SK-N-SH treated with all-trans-retinoic acid at 6 μM for 48 hours (cell line): ENCODE results near the gene IQCH.

ENCODE experiments used
- ATAC-seq: fragments of 200-7000 bp; cut with Tn5 transposase; 3 replicates; pipeline ENCODE4 v1.9.1; 2020; ENCODE audit warnings: mild to moderate bottlenecking, moderate library complexity
- ARNTL ChIP-seq: fragments of 450-650 bp; formaldehyde crosslinking; IDR thresholded peaks from 2 replicates; pipeline ENCODE4 v1.5.0; 2020; ENCODE audit warnings: low read depth, mild to moderate bottlenecking, moderate library complexity, borderline replicate concordance
- BACH2 ChIP-seq: fragments of 250-450 bp; sonication (Bioruptor Pico); IDR thresholded peaks from 2 replicates; pipeline ENCODE4 v1.9.0; 2021; ENCODE audit warnings: mild to moderate bottlenecking, borderline replicate concordance
- CSDC2 ChIP-seq: fragments of 250-450 bp; sonication (Bioruptor Pico); IDR thresholded peaks from 2 replicates; pipeline ENCODE4 v1.5.0; 2020; ENCODE audit warnings: mild to moderate bottlenecking, moderate library complexity
- ESRRG ChIP-seq: fragments of 250-450 bp; sonication (Bioruptor Pico); IDR thresholded peaks from 2 replicates; pipeline ENCODE4 v1.6.1; 2021; ENCODE audit warnings: mild to moderate bottlenecking
- GLIS3 ChIP-seq: fragments of 250-450 bp; sonication (Bioruptor Pico); IDR thresholded peaks from 2 replicates; pipeline ENCODE4 v1.5.0; 2020; ENCODE audit warnings: mild to moderate bottlenecking, moderate library complexity
- ISL1 ChIP-seq: fragments of 250-450 bp; sonication (Bioruptor Pico); IDR thresholded peaks from 2 replicates; pipeline ENCODE4 v2.1.2; 2022; ENCODE audit warnings: mild to moderate bottlenecking, moderate library complexity
- OSR1 ChIP-seq: fragments of 250-450 bp; sonication (Bioruptor Pico); IDR thresholded peaks from 2 replicates; pipeline ENCODE4 v1.8.0; 2022; ENCODE audit warnings: moderate library complexity, mild to moderate bottlenecking, inconsistent platforms
- RARB ChIP-seq: fragments of 250-450 bp; sonication (Bioruptor Pico); IDR thresholded peaks from 2 replicates; pipeline ENCODE4 v1.8.0; 2021; ENCODE audit warnings: mild to moderate bottlenecking, moderate library complexity
- SNAI2 ChIP-seq: fragments of 250-450 bp; sonication (Bioruptor Pico); IDR thresholded peaks from 2 replicates; pipeline ENCODE4 v1.5.0; 2020; ENCODE audit warnings: mild to moderate bottlenecking, moderate library complexity
- TCF4 ChIP-seq: fragments of 250-450 bp; sonication (Bioruptor Pico); IDR thresholded peaks from 2 replicates; pipeline ENCODE4 v1.8.0; 2021; ENCODE audit warnings: mild to moderate bottlenecking, moderate library complexity, borderline replicate concordance
- TOX ChIP-seq: fragments of 250-450 bp; sonication (Bioruptor Pico); IDR thresholded peaks from 2 replicates; pipeline ENCODE4 v1.8.0; 2021; ENCODE audit warnings: mild to moderate bottlenecking, moderate library complexity, borderline replicate concordance
- ZC3H10 ChIP-seq: fragments of 250-450 bp; sonication (Bioruptor Pico); IDR thresholded peaks from 2 replicates; pipeline ENCODE4 v1.5.1; 2021; ENCODE audit warnings: mild to moderate bottlenecking, moderate library complexity
- ZFP3 ChIP-seq: fragments of 250-450 bp; sonication (Bioruptor Pico); IDR thresholded peaks from 2 replicates; pipeline ENCODE4 v1.5.0; 2020; ENCODE audit warnings: mild to moderate bottlenecking, moderate library complexity
- ZFP30 ChIP-seq: fragments of 450-650 bp; formaldehyde crosslinking; IDR thresholded peaks from 2 replicates; pipeline ENCODE4 v1.5.0; 2022; ENCODE audit warnings: mild to moderate bottlenecking, moderate library complexity
- ZNF70 ChIP-seq: fragments of 450-650 bp; formaldehyde crosslinking; IDR thresholded peaks from 2 replicates; pipeline ENCODE4 v1.5.0; 2020; ENCODE audit warnings: mild to moderate bottlenecking, moderate library complexity
- TF ChIP-seq, protein P1 (sequence below): fragments of 250-450 bp; sonication (Bioruptor Pico); IDR thresholded peaks from 2 replicates; pipeline ENCODE4 v1.5.0; 2020; ENCODE audit warnings: mild to moderate bottlenecking, moderate library complexity
- TF ChIP-seq, protein P2 (sequence below): fragments of 250-450 bp; sonication (Bioruptor Pico); IDR thresholded peaks from 2 replicates; pipeline ENCODE4 v1.8.0; 2021; ENCODE audit warnings: low read depth, mild to moderate bottlenecking, moderate library complexity, borderline replicate concordance
- TF ChIP-seq, protein P3 (sequence below): fragments of 250-450 bp; sonication (Bioruptor Pico); IDR thresholded peaks from 2 replicates; pipeline ENCODE4 v1.5.1; 2020; ENCODE audit warnings: low read depth, mild to moderate bottlenecking, moderate library complexity
- TF ChIP-seq, protein P4 (sequence below): fragments of 250-450 bp; sonication (Bioruptor Pico); IDR thresholded peaks from 2 replicates; pipeline ENCODE4 v1.5.1; 2021; ENCODE audit warnings: mild to moderate bottlenecking, moderate library complexity
- TF ChIP-seq, protein P5 (sequence below): fragments of 250-450 bp; sonication (Bioruptor Pico); IDR thresholded peaks from 2 replicates; pipeline ENCODE4 v1.8.0; 2020; ENCODE audit warnings: mild to moderate bottlenecking, moderate library complexity, borderline replicate concordance

Gene IQCH

DNA sequence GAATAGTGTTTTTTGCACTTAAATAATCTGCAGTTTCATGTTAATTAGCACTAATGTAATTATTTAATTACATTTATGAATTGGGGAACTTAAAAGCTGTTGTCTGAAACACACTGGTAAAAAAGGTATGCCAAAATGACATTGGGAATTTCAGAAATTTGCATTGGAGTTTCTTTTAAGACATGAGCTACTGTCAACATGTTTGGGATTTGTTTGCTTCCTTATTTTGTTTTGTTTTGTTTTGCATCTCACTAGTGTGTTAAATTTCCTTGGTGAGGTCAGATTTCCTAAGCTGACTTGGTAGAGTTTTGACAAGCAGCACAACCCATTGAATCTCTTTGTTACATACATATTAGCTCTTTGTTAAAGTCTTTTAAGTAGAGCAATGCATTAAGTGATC lies 119.4 kb downstream of the IQCH start (continued):
- TF ChIP-seq, protein P1, sequence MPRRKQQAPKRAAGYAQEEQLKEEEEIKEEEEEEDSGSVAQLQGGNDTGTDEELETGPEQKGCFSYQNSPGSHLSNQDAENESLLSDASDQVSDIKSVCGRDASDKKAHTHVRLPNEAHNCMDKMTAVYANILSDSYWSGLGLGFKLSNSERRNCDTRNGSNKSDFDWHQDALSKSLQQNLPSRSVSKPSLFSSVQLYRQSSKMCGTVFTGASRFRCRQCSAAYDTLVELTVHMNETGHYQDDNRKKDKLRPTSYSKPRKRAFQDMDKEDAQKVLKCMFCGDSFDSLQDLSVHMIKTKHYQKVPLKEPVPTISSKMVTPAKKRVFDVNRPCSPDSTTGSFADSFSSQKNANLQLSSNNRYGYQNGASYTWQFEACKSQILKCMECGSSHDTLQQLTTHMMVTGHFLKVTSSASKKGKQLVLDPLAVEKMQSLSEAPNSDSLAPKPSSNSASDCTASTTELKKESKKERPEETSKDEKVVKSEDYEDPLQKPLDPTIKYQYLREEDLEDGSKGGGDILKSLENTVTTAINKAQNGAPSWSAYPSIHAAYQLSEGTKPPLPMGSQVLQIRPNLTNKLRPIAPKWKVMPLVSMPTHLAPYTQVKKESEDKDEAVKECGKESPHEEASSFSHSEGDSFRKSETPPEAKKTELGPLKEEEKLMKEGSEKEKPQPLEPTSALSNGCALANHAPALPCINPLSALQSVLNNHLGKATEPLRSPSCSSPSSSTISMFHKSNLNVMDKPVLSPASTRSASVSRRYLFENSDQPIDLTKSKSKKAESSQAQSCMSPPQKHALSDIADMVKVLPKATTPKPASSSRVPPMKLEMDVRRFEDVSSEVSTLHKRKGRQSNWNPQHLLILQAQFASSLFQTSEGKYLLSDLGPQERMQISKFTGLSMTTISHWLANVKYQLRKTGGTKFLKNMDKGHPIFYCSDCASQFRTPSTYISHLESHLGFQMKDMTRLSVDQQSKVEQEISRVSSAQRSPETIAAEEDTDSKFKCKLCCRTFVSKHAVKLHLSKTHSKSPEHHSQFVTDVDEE (CRISPR knock-in tag) = no peak
- TF ChIP-seq ISL1 (CRISPR knock-in tag) = no peak
- no peak for TF ChIP-seq ZC3H10 (CRISPR knock-in tag)
- no peak for TF ChIP-seq TOX (CRISPR knock-in tag)

DNA sequence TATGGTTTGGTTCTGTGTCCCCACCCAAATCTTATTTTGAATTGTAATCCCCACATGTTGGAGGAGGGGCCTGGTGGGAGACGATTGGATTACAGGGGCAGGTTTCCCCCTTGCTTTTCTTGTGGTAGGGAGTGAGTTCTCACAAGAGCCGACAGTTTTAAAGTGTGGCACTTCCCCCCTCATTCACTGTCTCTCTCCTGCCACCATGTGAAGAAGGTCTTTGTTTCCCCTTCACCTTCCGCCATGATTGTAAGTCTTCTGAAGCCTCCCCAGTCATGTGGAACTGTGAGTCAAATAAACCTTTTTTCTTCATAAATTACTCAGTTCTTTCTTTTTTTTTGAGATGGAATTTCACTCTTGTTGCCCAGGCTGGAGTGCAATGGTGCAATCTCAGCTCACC lies 124.9 kb downstream of the IQCH start:
- TF ChIP-seq ESRRG (no peak), OSR1 (CRISPR knock-in tag) (no peak), TOX (CRISPR knock-in tag) (no peak), TCF4 (no peak), BACH2 (CRISPR knock-in tag) (no peak), ARNTL (CRISPR knock-in tag) (no peak), ZFP30 (CRISPR knock-in tag) (no peak), ISL1 (CRISPR knock-in tag) (no peak), GLIS3 (CRISPR knock-in tag) (no peak), CSDC2 (CRISPR knock-in tag) (no peak), SNAI2 (CRISPR knock-in tag) (no peak), ZFP3 (no peak), RARB (CRISPR knock-in tag) (no peak), ZNF70 (CRISPR knock-in tag) (no peak)
- TF ChIP-seq, protein P2, sequence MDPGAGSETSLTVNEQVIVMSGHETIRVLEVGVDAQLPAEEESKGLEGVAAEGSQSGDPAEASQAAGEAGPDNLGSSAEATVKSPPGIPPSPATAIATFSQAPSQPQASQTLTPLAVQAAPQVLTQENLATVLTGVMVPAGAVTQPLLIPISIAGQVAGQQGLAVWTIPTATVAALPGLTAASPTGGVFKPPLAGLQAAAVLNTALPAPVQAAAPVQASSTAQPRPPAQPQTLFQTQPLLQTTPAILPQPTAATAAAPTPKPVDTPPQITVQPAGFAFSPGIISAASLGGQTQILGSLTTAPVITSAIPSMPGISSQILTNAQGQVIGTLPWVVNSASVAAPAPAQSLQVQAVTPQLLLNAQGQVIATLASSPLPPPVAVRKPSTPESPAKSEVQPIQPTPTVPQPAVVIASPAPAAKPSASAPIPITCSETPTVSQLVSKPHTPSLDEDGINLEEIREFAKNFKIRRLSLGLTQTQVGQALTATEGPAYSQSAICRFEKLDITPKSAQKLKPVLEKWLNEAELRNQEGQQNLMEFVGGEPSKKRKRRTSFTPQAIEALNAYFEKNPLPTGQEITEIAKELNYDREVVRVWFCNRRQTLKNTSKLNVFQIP (CRISPR knock-in tag) = no peak
- TF ChIP-seq, protein P3, sequence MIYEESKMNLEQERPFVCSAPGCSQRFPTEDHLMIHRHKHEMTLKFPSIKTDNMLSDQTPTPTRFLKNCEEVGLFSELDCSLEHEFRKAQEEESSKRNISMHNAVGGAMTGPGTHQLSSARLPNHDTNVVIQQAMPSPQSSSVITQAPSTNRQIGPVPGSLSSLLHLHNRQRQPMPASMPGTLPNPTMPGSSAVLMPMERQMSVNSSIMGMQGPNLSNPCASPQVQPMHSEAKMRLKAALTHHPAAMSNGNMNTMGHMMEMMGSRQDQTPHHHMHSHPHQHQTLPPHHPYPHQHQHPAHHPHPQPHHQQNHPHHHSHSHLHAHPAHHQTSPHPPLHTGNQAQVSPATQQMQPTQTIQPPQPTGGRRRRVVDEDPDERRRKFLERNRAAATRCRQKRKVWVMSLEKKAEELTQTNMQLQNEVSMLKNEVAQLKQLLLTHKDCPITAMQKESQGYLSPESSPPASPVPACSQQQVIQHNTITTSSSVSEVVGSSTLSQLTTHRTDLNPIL (CRISPR knock-in tag) = no peak
- TF ChIP-seq, protein P1 (CRISPR knock-in tag) = no peak
- TF ChIP-seq, protein P4, sequence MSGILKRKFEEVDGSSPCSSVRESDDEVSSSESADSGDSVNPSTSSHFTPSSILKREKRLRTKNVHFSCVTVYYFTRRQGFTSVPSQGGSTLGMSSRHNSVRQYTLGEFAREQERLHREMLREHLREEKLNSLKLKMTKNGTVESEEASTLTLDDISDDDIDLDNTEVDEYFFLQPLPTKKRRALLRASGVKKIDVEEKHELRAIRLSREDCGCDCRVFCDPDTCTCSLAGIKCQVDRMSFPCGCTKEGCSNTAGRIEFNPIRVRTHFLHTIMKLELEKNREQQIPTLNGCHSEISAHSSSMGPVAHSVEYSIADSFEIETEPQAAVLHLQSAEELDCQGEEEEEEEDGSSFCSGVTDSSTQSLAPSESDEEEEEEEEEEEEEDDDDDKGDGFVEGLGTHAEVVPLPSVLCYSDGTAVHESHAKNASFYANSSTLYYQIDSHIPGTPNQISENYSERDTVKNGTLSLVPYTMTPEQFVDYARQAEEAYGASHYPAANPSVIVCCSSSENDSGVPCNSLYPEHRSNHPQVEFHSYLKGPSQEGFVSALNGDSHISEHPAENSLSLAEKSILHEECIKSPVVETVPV (CRISPR knock-in tag) = no peak
- TF ChIP-seq, protein P5, sequence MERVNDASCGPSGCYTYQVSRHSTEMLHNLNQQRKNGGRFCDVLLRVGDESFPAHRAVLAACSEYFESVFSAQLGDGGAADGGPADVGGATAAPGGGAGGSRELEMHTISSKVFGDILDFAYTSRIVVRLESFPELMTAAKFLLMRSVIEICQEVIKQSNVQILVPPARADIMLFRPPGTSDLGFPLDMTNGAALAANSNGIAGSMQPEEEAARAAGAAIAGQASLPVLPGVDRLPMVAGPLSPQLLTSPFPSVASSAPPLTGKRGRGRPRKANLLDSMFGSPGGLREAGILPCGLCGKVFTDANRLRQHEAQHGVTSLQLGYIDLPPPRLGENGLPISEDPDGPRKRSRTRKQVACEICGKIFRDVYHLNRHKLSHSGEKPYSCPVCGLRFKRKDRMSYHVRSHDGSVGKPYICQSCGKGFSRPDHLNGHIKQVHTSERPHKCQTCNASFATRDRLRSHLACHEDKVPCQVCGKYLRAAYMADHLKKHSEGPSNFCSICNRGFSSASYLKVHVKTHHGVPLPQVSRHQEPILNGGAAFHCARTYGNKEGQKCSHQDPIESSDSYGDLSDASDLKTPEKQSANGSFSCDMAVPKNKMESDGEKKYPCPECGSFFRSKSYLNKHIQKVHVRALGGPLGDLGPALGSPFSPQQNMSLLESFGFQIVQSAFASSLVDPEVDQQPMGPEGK (CRISPR knock-in tag) = no peak
- ATAC-seq = no peak
